ENCODE results near the gene MUC21.
A peak's percentile ranks its signal among the peaks of the same experiment; 100 is the strongest.

The MUC21 gene

DNA sequence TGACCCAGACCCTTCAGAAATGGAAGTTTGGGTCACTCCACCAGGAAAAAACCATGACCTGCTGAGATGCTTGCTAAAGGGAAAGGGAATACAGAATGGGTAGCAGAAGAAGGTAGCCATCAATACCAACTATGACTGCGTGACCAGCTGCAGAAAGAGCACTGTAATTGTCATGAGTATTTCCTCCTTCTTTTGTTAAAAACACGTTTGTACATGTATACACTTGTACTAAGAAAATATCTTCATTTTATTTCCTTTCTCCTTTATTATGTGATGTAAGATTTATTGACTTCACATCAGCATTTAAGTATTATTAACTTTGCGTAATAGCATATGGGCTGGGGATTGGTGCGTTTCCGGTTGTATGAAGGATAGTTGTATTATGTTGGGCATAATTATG, 12.6 kb upstream of the MUC21 start:
- no peak overlapping the region for H3K4me3 ChIP-seq (ENCODE audit: low read depth, low read length)
- in situ Hi-C loops (cut with HindIII; ENCODE audit: low pct_ligation_motif_present, low sequenced_read_pairs): no loop called here
- H3K27me3 ChIP-seq (replicated peaks): no peaks in the 10 kb centered on the region
- DNase-seq: no peak
- no peak overlapping the region for H3K27ac ChIP-seq
- TF ChIP-seq, protein P1, sequence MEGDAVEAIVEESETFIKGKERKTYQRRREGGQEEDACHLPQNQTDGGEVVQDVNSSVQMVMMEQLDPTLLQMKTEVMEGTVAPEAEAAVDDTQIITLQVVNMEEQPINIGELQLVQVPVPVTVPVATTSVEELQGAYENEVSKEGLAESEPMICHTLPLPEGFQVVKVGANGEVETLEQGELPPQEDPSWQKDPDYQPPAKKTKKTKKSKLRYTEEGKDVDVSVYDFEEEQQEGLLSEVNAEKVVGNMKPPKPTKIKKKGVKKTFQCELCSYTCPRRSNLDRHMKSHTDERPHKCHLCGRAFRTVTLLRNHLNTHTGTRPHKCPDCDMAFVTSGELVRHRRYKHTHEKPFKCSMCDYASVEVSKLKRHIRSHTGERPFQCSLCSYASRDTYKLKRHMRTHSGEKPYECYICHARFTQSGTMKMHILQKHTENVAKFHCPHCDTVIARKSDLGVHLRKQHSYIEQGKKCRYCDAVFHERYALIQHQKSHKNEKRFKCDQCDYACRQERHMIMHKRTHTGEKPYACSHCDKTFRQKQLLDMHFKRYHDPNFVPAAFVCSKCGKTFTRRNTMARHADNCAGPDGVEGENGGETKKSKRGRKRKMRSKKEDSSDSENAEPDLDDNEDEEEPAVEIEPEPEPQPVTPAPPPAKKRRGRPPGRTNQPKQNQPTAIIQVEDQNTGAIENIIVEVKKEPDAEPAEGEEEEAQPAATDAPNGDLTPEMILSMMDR (IDR thresholded peaks at IDR 0.05; ENCODE audit: low read depth, low read length, missing control alignments): no peak
- no peaks in the 10 kb centered on the region for H3K36me3 ChIP-seq (replicated peaks)

DNA sequence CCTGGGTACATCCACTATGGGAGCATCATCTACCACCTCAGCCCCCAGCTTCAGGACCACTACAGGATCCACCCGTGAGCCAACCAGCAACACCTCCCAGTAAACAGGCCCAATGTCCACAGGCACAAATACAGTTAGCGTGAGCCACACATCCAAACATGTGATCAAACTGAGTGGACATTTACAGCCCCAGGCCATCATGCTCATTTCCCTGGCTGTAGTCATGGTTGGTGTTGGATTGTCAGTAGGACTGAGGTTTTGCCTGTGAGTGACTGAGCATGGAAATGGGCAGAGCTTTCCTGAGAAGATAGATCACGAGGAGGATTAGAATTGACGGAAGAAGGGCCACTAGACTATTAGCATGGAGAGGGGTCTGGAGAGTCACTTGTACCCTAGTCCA, 10.7 kb upstream of the MUC21 start:
- TF ChIP-seq, protein P1 (IDR thresholded peaks at IDR 0.05; ENCODE audit: low read depth, low read length, missing control alignments): no peak
- no peak overlapping the region for H3K27ac ChIP-seq
- in situ Hi-C loops (cut with HindIII; ENCODE audit: low pct_ligation_motif_present, low sequenced_read_pairs): no loop called here
- H3K27me3 ChIP-seq (replicated peaks): no peaks in the 10 kb centered on the region
- H3K4me3 ChIP-seq (ENCODE audit: low read depth, low read length): no peak overlapping the region
- no peaks in the 10 kb centered on the region for H3K36me3 ChIP-seq (replicated peaks)
- no peak for DNase-seq

DNA sequence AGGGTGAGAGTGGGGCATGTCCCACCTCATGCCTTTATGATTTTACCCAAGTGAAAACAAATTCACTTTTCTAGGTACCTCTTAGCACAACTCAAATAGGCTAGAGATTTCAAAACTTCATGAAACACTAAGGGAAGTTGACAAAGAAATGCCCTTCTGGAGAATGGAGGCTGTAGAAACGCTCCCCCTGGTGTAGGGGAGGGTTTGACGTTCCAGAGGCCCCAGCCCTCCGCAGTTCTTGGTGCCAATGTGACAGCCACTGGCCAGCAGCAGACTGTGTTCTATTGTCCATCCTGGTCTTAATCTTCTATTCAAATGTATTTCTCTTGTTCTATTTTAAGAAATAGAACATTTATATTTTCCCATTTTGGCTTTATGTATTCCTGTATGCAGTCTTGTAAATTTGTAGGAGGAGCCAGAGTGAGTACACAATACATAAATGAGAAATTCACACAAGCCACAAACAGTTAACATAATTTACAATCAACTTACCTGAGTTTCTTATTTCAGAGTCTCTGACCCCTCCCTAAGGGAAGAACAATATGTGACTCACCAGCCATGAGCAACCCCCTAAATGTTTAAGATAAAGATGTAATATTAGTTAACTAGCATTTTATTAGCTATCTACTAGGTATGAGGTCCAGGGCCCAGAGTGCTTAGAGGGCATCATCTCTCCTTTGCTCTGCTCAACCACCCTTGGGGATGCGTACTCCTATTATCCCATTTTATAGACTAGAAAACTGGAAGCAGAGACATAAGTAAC, 8.8 kb upstream of the MUC21 start:
- DNase-seq: no peak
- in situ Hi-C loops (cut with HindIII; ENCODE audit: low pct_ligation_motif_present, low sequenced_read_pairs): no loop called here
- H3K27me3 ChIP-seq (replicated peaks): peaks cover 1% of the 10 kb centered on the region
- TF ChIP-seq, protein P1 (IDR thresholded peaks at IDR 0.05; ENCODE audit: low read depth, low read length, missing control alignments): peak; percentile 6
- no peak overlapping the region for H3K4me3 ChIP-seq (ENCODE audit: low read depth, low read length)
- H3K36me3 ChIP-seq (replicated peaks): no peaks in the 10 kb centered on the region
- no peak overlapping the region for H3K27ac ChIP-seq

DNA sequence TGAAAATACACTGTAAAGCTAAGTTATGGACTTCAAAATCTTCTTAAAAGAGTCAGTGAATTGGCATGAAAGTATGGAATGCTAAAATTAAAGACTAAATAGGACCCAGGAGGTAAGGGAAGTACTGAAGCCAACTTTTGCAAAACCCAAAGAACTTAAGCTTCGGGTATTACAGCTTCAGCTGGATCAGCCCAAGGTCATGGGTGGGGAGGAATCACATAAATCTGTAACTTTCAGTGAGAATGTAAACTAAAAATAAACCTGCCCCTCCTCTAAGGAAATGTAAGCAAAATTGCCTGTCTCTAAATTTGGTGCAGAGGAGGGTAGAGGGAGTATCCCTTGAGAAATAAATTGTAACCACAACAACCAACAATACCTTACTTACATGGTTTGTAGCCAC, 4.4 kb upstream of the MUC21 start:
- in situ Hi-C loops (cut with HindIII; ENCODE audit: low pct_ligation_motif_present, low sequenced_read_pairs): no loop called here
- no peak overlapping the region for H3K4me3 ChIP-seq (ENCODE audit: low read depth, low read length)
- TF ChIP-seq, protein P1 (IDR thresholded peaks at IDR 0.05; ENCODE audit: low read depth, low read length, missing control alignments): no peak
- H3K27ac ChIP-seq: no peak overlapping the region
- H3K27me3 ChIP-seq (replicated peaks): peaks cover 1% of the 10 kb centered on the region
- H3K36me3 ChIP-seq (replicated peaks): no peaks in the 10 kb centered on the region
- no peak for DNase-seq

DNA sequence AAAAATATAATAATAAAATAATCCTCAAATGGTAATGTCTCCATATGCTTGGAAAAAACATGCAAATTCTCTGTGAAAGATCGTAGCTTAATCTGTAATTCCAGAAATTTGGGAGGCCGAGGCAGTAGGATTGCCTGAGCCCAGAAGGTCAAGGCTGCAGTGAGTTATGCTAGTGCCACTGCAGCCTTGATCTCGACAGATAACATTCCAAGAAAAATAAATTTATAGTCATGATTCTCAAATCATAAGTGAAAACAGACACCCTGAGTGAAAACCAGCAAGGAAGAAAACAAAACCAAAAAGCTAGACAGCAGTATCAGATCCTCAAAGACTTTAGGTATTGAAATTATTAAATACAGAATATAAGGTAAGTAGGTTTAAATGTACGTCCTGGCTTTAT, 3.8 kb upstream of the MUC21 start:
- H3K36me3 ChIP-seq (replicated peaks): no peaks in the 10 kb centered on the region

More for the DNA sequence above, 3.8 kb upstream of the MUC21 start:
- DNase-seq: no peak
- Histone ChIP-seq H3K4me3 (ENCODE audit: low read depth, low read length) (no peak overlapping the region), H3K27me3 (replicated peaks) (peaks cover 1% of the 10 kb centered on the region), H3K27ac (no peak overlapping the region)
- in situ Hi-C loops (cut with HindIII; ENCODE audit: low pct_ligation_motif_present, low sequenced_read_pairs): no loop called here
- TF ChIP-seq, protein P1 (IDR thresholded peaks at IDR 0.05; ENCODE audit: low read depth, low read length, missing control alignments): no peak
